ENCODE measurements around the gene KIR3DL1. TPM values are rescaled to one million over a fixed set of nuclear protein-coding genes. Genes with fewer than 3 reads are reported as not detected.

The KIR3DL1 gene
- total RNA-seq, 1 donor from 2014 or later: not detected

Other genes with a start within 250 kb of the KIR3DL1 start
- gene LILRA2, start 242.7 kb upstream of the KIR3DL1 start, total RNA-seq: not detected in 2 replicates
- gene LILRA1, start 222.8 kb upstream of the KIR3DL1 start, total RNA-seq: not detected in 2 replicates
- gene LILRB1, start 186.0 kb upstream of the KIR3DL1 start, total RNA-seq: not detected in 2 replicates
- not detected in 2 replicates for gene LILRB4, start 153.5 kb upstream of the KIR3DL1 start, total RNA-seq
- not detected in 2 replicates for gene KIR3DL3, start 92.0 kb upstream of the KIR3DL1 start, total RNA-seq
- not detected in 2 replicates for gene KIR2DL3, start 78.0 kb upstream of the KIR3DL1 start, total RNA-seq
- gene KIR2DL1, start 46.7 kb upstream of the KIR3DL1 start, total RNA-seq: not detected in 2 replicates
- gene KIR2DL4, start 12.9 kb upstream of the KIR3DL1 start, total RNA-seq: not detected in 2 replicates
- gene KIR2DS4, start 16.2 kb downstream of the KIR3DL1 start, total RNA-seq: not detected in 2 replicates
- not detected in 2 replicates for gene KIR3DL2, start 34.0 kb downstream of the KIR3DL1 start, total RNA-seq
- gene FCAR, start 57.8 kb downstream of the KIR3DL1 start, total RNA-seq: not detected in 2 replicates
- not detected in 2 replicates for gene NCR1, start 89.7 kb downstream of the KIR3DL1 start, total RNA-seq
- gene NLRP7, start 131.1 kb downstream of the KIR3DL1 start, total RNA-seq: not detected in 2 replicates
- gene NLRP2, start 149.9 kb downstream of the KIR3DL1 start, total RNA-seq: not detected in 2 replicates
- gene GP6, start 221.8 kb downstream of the KIR3DL1 start, total RNA-seq: not detected in 2 replicates
- 4.9 and 9.4 TPM in 2 replicates for gene RDH13, start 246.7 kb downstream of the KIR3DL1 start, total RNA-seq

All from myocyte (in vitro differentiated cells).